K562 (cell line): ENCODE data around the gene FAM43B. TPM values are rescaled to one million over a fixed set of nuclear protein-coding genes. Genes with fewer than 3 reads are reported as not detected.

ENCODE experiments used
- FOXJ2 ChIP-seq: fragments of 200-800 bp; sonication (Bioruptor generic); IDR thresholded peaks from 2 replicates; pipeline ENCODE4 v1.6.1; 2016; ENCODE audit warnings: missing genetic modification characterization, missing compliant biosample characterization
- HNRNPUL1 ChIP-seq: fragments of 200-400 bp; formaldehyde crosslinking; IDR thresholded peaks from 2 replicates; pipeline ENCODE4 v1.6.1; 2017; ENCODE audit warnings: low read length
- MYNN ChIP-seq, 2 experiments: sonication (generic); formaldehyde crosslinking in 1 of 2; IDR thresholded peaks; 2 replicates each; pipeline versions ENCODE4 v1.5.0 to v1.6.1; 2016 to 2020; ENCODE audit warnings: antibody characterized with exemption in 1 of 2, missing genetic modification reagents in 1 of 2
- ZFP36 ChIP-seq: fragments of 150-350 bp; IDR thresholded peaks from 2 replicates; pipeline ENCODE4 v1.6.1; 2018; ENCODE audit warnings: low read length, low read depth; ENCODE audit not compliant: partially characterized antibody
- ZNF140 ChIP-seq: fragments of 250-450 bp; sonication (Bioruptor Pico); IDR thresholded peaks from 2 replicates; pipeline ENCODE4 v1.8.0; 2021; ENCODE audit warnings: moderate library complexity, mild to moderate bottlenecking, inconsistent platforms
- ZNF398 ChIP-seq: fragments of 250-450 bp; sonication (Bioruptor Pico); IDR thresholded peaks from 2 replicates; pipeline ENCODE4 v1.8.0; 2021; ENCODE audit warnings: moderate library complexity, mild to moderate bottlenecking, inconsistent platforms
- ZNF639 ChIP-seq, 2 experiments: fragments of 200-800 bp in 1 of 2; sonication (Bioruptor generic) in 1 of 2; sonication (generic) in 1 of 2; formaldehyde crosslinking in 1 of 2; IDR thresholded peaks in 1 of 2; conservative IDR thresholded peaks in 1 of 2; 2 replicates each; pipeline versions ENCODE4 v1.5.0 to v1.6.1; 2016 to 2020; ENCODE audit warnings: missing compliant biosample characterization in 1 of 2, missing genetic modification characterization in 1 of 2, missing genetic modification reagents in 1 of 2
- polyA plus RNA-seq, 8 experiments: library from polyadenylated mRNA; depleted of rRNA in 4 of 8; stranded (reverse) in 5 of 8; unstranded in 3 of 8; fragments of >200 nt; fragmentation: Nextera tagmentation in 2 of 8; fragmentation: Illumina TruSeq in 1 of 8; extraction: Ambion mirVana in 2 of 8; extraction: Trizol in 1 of 8; gene quantifications; 2 replicates each; pipeline versions ENCODE4 v1.2.1 to v1.2.3, GENCODE V29; 2011 to 2014; ENCODE audit warnings: inconsistent platforms in 1 of 8, missing spikeins in 1 of 8
- total RNA-seq, 7 experiments: library from RNA; depleted of rRNA in 6 of 7; stranded (reverse); fragments of >200 nt in 6 of 7; fragmentation: Illumina TruSeq in 2 of 7; extraction: Trizol in 2 of 7; gene quantifications; 2 replicates each; pipeline versions ENCODE4 v1.2.1 to v1.2.3, GENCODE V29; 2011 to 2021; ENCODE audit warnings: low replicate concordance in 1 of 7
- TF ChIP-seq, protein P1 (sequence below): fragments of 250-450 bp; sonication (Bioruptor Pico); IDR thresholded peaks from 2 replicates; pipeline ENCODE4 v1.4.0; 2020; ENCODE audit warnings: borderline replicate concordance

Gene FAM43B
- total and polyA plus RNA-seq, 9 of the 15 experiments (the other 6 are each of a cell fraction or from before 2014, with no cell fraction given) = not detected

DNA sequence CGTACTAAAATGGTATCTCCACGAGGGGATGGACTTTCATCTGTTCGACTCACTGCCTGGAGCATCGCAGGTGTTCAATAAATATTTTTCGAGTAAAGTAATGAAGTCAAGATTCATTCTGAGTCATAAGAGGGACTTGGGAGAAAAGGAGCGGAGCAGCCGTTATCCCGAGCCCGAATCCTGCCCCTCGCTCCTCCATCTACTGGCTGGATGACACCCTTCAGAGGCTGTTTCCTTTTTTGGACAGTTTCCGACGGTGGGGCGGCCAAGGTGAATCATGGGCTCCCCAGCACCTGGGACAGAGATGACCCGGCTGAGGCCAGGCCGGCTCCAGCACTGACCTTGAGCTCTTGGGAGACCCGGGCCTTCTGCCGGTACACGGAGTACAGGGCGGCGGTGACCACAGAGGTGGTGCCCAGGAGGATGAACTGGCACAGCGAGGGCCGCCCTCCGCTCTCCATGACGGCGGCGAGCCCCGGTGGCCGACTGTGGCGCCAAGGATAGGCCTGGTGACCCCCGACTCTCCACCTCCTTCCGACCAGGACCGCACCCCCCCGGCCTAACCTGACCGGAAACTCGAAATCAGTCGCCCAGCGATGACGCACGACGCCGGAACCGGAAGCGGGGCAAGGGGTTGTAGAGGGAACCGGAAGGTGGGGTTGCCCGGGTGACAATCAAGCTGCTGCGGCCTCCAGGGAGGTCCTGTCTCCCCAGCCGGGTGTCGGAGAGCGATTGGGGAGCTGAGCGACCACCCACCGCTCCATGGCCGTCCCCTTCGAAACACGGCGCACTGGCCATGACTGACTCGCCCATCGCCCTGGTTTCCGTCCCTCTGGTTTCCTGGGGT is 44.6 kb upstream of the FAM43B start, which contains the start of gene MUL1 (continued):
- TF ChIP-seq FOXJ2 (tag) (no peak; the same call in 1 of the 2 replicates), ZNF639 (CRISPR knock-in tag; conservative IDR thresholded peaks at IDR 0.05 in 1 of 2, IDR thresholded peaks at IDR 0.05 in 1 of 2) (peak in 1 of 2 experiments; percentile 78; a peak in 2 of 4 replicates), ZFP36 (no peak), MYNN (IDR thresholded peaks at IDR 0.05) (no peak), MYNN (CRISPR knock-in tag; IDR thresholded peaks at IDR 0.05) (no peak), ZNF398 (no peak), ZNF140 (CRISPR knock-in tag) (no peak), HNRNPUL1 (no peak)
- TF ChIP-seq, protein P1, sequence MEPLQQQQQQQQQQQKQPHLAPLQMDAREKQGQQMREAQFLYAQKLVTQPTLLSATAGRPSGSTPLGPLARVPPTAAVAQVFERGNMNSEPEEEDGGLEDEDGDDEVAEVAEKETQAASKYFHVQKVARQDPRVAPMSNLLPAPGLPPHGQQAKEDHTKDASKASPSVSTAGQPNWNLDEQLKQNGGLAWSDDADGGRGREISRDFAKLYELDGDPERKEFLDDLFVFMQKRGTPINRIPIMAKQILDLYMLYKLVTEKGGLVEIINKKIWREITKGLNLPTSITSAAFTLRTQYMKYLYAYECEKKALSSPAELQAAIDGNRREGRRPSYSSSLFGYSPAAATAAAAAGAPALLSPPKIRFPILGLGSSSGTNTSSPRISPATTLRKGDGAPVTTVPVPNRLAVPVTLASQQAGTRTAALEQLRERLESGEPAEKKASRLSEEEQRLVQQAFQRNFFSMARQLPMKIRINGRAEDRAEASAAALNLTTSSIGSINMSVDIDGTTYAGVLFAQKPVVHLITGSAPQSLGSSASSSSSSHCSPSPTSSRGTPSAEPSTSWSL = no peak
